ENCODE measurements around the gene FRMD1. TPM values are rescaled to one million over a fixed set of nuclear protein-coding genes. Genes with fewer than 3 reads are reported as not detected.

The FRMD1 gene
- total RNA-seq, 1 experiment from 2014 or later: not detected

GRCh38 chr6:168049706-168050224 is 29.2 kb downstream of the FRMD1 start:
- no peaks in the 10 kb centered on the region for H3K4me1 ChIP-seq (ENCODE audit: low read length)
- H3K79me2 ChIP-seq (ENCODE audit: low read length): no peaks in the 10 kb centered on the region
- H3K36me3 ChIP-seq (ENCODE audit: insufficient read depth, low read length): no peaks in the 10 kb centered on the region
- H3K27me3 ChIP-seq (ENCODE audit: low read length): no peaks in the 10 kb centered on the region
- H2AFZ ChIP-seq (ENCODE audit: low read length): no peak overlapping the region
- no peaks in the 10 kb centered on the region for H3K9me3 ChIP-seq (ENCODE audit: low read length)
- no peak for DNase-seq
- no peak overlapping the region for H3K4me2 ChIP-seq (ENCODE audit: low read depth, low read length, poor library complexity, severe bottlenecking)
- no peak overlapping the region for H3K9ac ChIP-seq (ENCODE audit: low read length)
- H3K27ac ChIP-seq (ENCODE audit: low read length): no peak overlapping the region
- no peak overlapping the region for H3K4me3 ChIP-seq (ENCODE audit: low read length)
- no peaks in the 10 kb centered on the region for H3K9me2 ChIP-seq (replicated peaks; ENCODE audit: insufficient read depth, low read length)
- H4K20me1 ChIP-seq (ENCODE audit: insufficient read depth, low read depth, low read length): no peaks in the 10 kb centered on the region

- Histone ChIP-seq H4K20me1 (ENCODE audit: insufficient read depth, low read depth, low read length) (no peaks in the 10 kb centered on the region), H3K36me3 (ENCODE audit: insufficient read depth, low read length) (no peaks in the 10 kb centered on the region), H3K4me3 (ENCODE audit: low read length) (no peak overlapping the region), H3K27ac (ENCODE audit: low read length) (no peak overlapping the region), H3K4me1 (ENCODE audit: low read length) (no peaks in the 10 kb centered on the region), H3K4me2 (ENCODE audit: low read depth, low read length, poor library complexity, severe bottlenecking) (no peak overlapping the region), H3K79me2 (ENCODE audit: low read length) (no peaks in the 10 kb centered on the region), H3K9ac (ENCODE audit: low read length) (no peak overlapping the region), H3K9me3 (ENCODE audit: low read length) (no peaks in the 10 kb centered on the region), H2AFZ (ENCODE audit: low read length) (no peak overlapping the region), H3K27me3 (ENCODE audit: low read length) (no peaks in the 10 kb centered on the region), H3K9me2 (replicated peaks; ENCODE audit: insufficient read depth, low read length) (no peaks in the 10 kb centered on the region)
- DNase-seq: no peak
Observed at GRCh38 chr6:168049277-168049676, 29.7 kb downstream of the FRMD1 start.

GRCh38 chr6:168048724-168049025 is 30.3 kb downstream of the FRMD1 start:
- no peak overlapping the region for H3K4me3 ChIP-seq (ENCODE audit: low read length)
- H3K4me1 ChIP-seq (ENCODE audit: low read length): no peaks in the 10 kb centered on the region
- no peak for DNase-seq
- H3K4me2 ChIP-seq (ENCODE audit: low read depth, low read length, poor library complexity, severe bottlenecking): no peak overlapping the region
- H3K9ac ChIP-seq (ENCODE audit: low read length): no peak overlapping the region
- no peaks in the 10 kb centered on the region for H4K20me1 ChIP-seq (ENCODE audit: insufficient read depth, low read depth, low read length)
- H3K36me3 ChIP-seq (ENCODE audit: insufficient read depth, low read length): no peaks in the 10 kb centered on the region
- H3K9me3 ChIP-seq (ENCODE audit: low read length): no peaks in the 10 kb centered on the region
- H3K79me2 ChIP-seq (ENCODE audit: low read length): no peaks in the 10 kb centered on the region
- no peak overlapping the region for H2AFZ ChIP-seq (ENCODE audit: low read length)
- no peaks in the 10 kb centered on the region for H3K27me3 ChIP-seq (ENCODE audit: low read length)
- H3K9me2 ChIP-seq (replicated peaks; ENCODE audit: insufficient read depth, low read length): no peaks in the 10 kb centered on the region
- no peak overlapping the region for H3K27ac ChIP-seq (ENCODE audit: low read length)

GRCh38 chr6:168047841-168048723 is 30.9 kb downstream of the FRMD1 start:
- H2AFZ ChIP-seq (ENCODE audit: low read length): no peak overlapping the region
- H3K9ac ChIP-seq (ENCODE audit: low read length): no peak overlapping the region
- H3K4me2 ChIP-seq (ENCODE audit: low read depth, low read length, poor library complexity, severe bottlenecking): no peak overlapping the region

GRCh38 chr6:168046696-168047095 is 32.3 kb downstream of the FRMD1 start:
- Histone ChIP-seq H3K9ac (ENCODE audit: low read length) (no peak overlapping the region), H4K20me1 (ENCODE audit: insufficient read depth, low read depth, low read length) (no peaks in the 10 kb centered on the region), H3K9me2 (replicated peaks; ENCODE audit: insufficient read depth, low read length) (no peaks in the 10 kb centered on the region), H3K4me2 (ENCODE audit: low read depth, low read length, poor library complexity, severe bottlenecking) (no peak overlapping the region), H3K27ac (ENCODE audit: low read length) (no peak overlapping the region), H3K4me1 (ENCODE audit: low read length) (no peaks in the 10 kb centered on the region), H3K79me2 (ENCODE audit: low read length) (no peaks in the 10 kb centered on the region), H3K4me3 (ENCODE audit: low read length) (no peak overlapping the region), H2AFZ (ENCODE audit: low read length) (no peak overlapping the region), H3K36me3 (ENCODE audit: insufficient read depth, low read length) (no peaks in the 10 kb centered on the region), H3K27me3 (ENCODE audit: low read length) (no peaks in the 10 kb centered on the region), H3K9me3 (ENCODE audit: low read length) (no peaks in the 10 kb centered on the region)
- no peak for DNase-seq

More at GRCh38 chr6:168047841-168048723, 30.9 kb downstream of the FRMD1 start:
- Histone ChIP-seq H3K79me2 (ENCODE audit: low read length) (no peaks in the 10 kb centered on the region), H3K9me3 (ENCODE audit: low read length) (no peaks in the 10 kb centered on the region), H3K9me2 (replicated peaks; ENCODE audit: insufficient read depth, low read length) (no peaks in the 10 kb centered on the region), H3K27me3 (ENCODE audit: low read length) (no peaks in the 10 kb centered on the region), H3K36me3 (ENCODE audit: insufficient read depth, low read length) (no peaks in the 10 kb centered on the region), H4K20me1 (ENCODE audit: insufficient read depth, low read depth, low read length) (no peaks in the 10 kb centered on the region), H3K27ac (ENCODE audit: low read length) (no peak overlapping the region), H3K4me3 (ENCODE audit: low read length) (no peak overlapping the region), H3K4me1 (ENCODE audit: low read length) (no peaks in the 10 kb centered on the region)
- DNase-seq: no peak

GRCh38 chr6:168045706-168046620 is 33.0 kb downstream of the FRMD1 start:
- Histone ChIP-seq H3K27ac (ENCODE audit: low read length) (no peak overlapping the region), H3K36me3 (ENCODE audit: insufficient read depth, low read length) (no peaks in the 10 kb centered on the region), H3K9me3 (ENCODE audit: low read length) (no peaks in the 10 kb centered on the region), H3K27me3 (ENCODE audit: low read length) (no peaks in the 10 kb centered on the region), H3K4me3 (ENCODE audit: low read length) (no peak overlapping the region), H3K4me2 (ENCODE audit: low read depth, low read length, poor library complexity, severe bottlenecking) (no peak overlapping the region), H3K9ac (ENCODE audit: low read length) (no peak overlapping the region), H3K4me1 (ENCODE audit: low read length) (no peaks in the 10 kb centered on the region), H3K79me2 (ENCODE audit: low read length) (no peaks in the 10 kb centered on the region), H4K20me1 (ENCODE audit: insufficient read depth, low read depth, low read length) (no peaks in the 10 kb centered on the region), H3K9me2 (replicated peaks; ENCODE audit: insufficient read depth, low read length) (no peaks in the 10 kb centered on the region), H2AFZ (ENCODE audit: low read length) (no peak overlapping the region)
- DNase-seq: no peak

DNA sequence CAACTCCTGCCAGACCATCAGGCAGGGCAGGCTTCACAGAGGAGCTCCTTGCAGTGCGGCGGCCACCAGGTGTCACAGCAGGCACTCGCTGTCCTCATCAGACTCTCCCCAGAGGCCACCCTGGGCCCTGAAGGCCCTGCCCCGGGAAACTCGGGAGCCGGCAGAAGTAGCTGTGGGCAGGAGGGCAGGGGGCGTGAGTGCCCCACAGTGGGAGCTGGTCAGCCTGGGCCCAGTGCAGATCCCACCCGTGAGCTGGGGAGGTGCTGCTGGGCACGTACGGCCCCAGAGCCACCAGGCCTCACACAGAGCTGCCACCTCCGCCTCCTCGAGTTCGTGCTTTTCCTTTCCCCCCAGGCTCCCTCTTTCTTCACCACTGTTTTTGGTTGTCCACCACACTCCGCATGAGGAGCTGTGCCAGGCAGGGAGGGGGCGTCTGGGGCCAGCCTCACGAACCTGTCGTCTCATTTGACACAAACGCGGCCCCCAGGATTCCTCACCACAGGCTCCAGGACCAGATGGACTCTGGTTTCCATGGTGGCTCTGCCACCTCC is 33.8 kb downstream of the FRMD1 start:
- Histone ChIP-seq H3K27ac (ENCODE audit: low read length) (no peak overlapping the region), H3K4me1 (ENCODE audit: low read length) (no peaks in the 10 kb centered on the region), H3K36me3 (ENCODE audit: insufficient read depth, low read length) (no peaks in the 10 kb centered on the region), H3K4me3 (ENCODE audit: low read length) (no peak overlapping the region), H2AFZ (ENCODE audit: low read length) (no peak overlapping the region), H3K9ac (ENCODE audit: low read length) (no peak overlapping the region), H3K9me2 (replicated peaks; ENCODE audit: insufficient read depth, low read length) (no peaks in the 10 kb centered on the region), H3K4me2 (ENCODE audit: low read depth, low read length, poor library complexity, severe bottlenecking) (no peak overlapping the region), H3K79me2 (ENCODE audit: low read length) (no peaks in the 10 kb centered on the region), H3K9me3 (ENCODE audit: low read length) (no peaks in the 10 kb centered on the region), H3K27me3 (ENCODE audit: low read length) (no peaks in the 10 kb centered on the region), H4K20me1 (ENCODE audit: insufficient read depth, low read depth, low read length) (no peaks in the 10 kb centered on the region)
- no peak for DNase-seq

Data from Karpas-422 (cell line).